GM21423 (cell line): ENCODE data around the gene CTSF.
A peak's percentile ranks its signal among the peaks of the same experiment; 100 is the strongest.
"Not testable (repeated sequence)": the region's sequence is repeated elsewhere in the genome, so short reads cannot be mapped to it uniquely, and the experiment has no call there.

Experiments used
- ATAC-seq: cut with Tn5 transposase; IDR thresholded peaks from one replicate; pipeline ENCODE4 v1.9.1; 2021; ENCODE audit warnings: mild to moderate bottlenecking, moderate library complexity; ENCODE audit not compliant: unreplicated experiment

CTSF gene

DNA sequence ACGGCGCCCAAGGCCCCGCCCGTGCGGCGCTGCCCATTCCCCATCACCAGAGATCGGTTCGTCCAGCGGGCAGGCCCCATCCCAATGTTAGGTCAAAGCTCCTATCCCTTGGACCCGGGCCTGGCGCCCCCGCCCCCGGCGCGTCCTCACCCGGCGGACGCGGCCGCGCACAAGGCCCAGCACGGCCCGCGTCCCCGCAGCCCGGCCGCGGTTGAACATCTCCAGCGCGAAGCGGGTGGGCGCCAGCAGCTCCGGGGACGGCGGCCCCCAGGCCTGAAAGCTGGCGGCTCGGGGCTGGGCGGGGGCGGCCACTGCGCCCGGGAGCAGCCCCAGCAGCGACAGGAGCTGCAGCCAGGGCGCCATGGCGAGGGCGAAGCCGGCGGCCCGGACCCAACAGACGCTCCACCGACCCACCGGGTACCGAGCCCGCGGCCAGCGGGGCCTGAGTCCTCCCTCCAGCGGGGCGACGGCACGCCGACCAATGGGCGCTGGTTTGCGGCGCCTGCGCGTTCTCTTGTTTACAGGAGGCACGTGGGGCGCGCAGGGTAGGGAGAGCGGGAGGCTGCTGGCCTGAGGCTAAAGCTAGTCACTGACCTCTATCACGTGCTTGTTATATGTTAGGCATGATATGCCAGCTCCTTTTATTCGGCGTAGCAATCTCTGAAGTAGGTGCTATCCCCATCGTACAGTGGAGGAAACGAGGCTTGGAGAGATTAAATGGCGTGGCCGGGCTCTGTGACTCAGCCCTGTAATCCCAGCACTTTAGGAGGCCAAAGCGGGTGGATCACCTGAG is at the start of gene CTSF:
Gene CTSF (minus strand): TSS at position 483 of the 793 bp plus-strand sequence. CDS start 120 bp downstream, at position 363.
- no peak for ATAC-seq

DNA sequence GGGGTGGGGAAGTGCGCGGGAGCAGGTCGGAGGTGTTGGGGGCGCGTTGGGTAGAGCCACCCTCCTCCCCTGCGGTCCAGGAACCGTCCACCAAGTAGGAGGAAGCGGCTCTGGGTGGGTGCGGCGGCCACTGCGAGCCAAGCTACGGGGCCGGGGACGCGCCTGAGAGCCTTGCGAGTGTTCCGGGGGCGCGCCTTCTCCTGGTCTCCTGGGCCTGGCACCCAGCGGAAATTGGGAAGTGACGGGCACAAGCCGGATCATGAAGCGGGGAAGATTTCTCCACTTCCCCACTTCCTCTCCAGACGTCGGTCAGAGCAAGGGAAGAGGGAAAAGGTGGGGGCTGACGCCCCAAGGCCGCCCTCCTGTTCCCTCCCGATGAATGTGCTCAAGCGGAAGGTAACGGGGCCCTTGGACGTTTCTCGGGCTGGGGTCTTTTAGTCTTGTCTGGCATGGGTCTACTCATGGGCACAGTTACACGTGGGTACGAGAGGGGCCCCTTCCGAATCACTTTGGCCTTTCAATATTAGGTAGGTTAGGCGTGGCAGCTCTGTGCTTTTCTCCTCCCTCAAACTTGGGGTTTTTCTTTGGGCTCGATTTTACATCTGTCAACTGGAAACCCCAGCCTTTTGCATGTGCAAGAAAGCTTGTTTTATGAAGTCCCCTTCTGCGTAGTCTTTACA is 48.9 kb upstream of the CTSF start:
- no peak for ATAC-seq

GRCh38 chr11:66616379-66617154 is 48.2 kb upstream of the CTSF start, which contains the start of gene RBM14:
Gene RBM14, plus strand, starts transcription at chr11:66616630. Its CDS starts 91 bp downstream, at chr11:66616721.
- peak; percentile 90 for ATAC-seq

GRCh38 chr11:66614073-66614472 is 45.7 kb upstream of the CTSF start:
- ATAC-seq: no peak

DNA sequence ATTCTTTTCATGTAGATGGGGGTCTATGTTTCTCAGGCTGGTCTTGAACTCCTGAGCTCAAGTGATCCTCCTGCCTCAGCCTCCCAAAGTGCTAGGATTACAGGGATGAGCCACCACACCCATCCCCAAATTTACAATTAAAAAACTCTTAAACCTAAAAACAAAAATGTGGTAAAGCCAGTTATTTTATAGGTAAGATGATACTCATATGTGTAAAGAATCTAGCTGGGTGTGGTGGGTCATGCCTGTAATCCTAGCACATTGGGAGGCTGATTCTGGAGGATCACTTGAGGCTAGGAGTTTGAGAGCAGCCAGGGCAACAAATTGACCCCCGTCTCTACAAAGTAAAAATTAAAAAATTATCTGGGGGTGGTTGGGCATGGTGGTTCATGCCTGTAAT is 44.1 kb upstream of the CTSF start:
- no peak for ATAC-seq

GRCh38 chr11:66609721-66610617 is 41.6 kb upstream of the CTSF start:
- ATAC-seq: no peak

DNA sequence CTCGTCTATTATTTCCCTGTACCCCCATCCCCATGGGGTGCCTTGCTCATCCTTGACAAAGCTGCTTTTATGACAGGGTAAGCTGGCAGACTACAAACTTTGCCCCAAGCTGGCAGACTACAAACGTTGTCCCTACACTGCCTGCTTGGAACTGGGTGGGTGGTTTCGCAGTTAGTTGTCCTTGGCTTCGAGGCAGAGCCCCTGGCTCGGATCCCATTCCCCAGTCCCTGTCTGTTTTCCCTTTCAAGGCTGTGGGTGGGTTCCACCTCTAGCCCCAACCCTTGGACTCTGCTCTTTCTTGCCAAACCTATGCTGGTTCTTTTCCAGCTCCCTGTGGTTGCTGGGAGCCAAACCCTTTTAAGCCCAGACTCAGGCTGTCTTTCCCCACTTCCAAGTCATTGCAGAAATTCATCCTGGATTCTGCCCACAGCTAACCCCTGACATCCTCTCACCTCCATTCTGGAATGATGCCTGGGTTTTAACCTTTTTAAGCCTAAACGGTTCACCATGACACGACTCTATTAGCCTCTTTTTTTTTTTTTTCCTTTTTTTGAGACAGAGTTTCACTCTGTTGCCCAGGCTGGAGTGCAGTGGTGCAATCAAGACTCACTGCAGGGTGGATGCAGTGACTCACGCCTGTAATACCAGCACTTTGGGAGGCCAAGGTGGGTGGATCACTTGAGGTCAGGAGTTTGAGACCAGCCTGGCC is 38.9 kb upstream of the CTSF start:
- no peak for ATAC-seq

- ATAC-seq: not testable (repeated sequence)
Measured at GRCh38 chr11:66606608-66607007, 38.2 kb upstream of the CTSF start.

DNA sequence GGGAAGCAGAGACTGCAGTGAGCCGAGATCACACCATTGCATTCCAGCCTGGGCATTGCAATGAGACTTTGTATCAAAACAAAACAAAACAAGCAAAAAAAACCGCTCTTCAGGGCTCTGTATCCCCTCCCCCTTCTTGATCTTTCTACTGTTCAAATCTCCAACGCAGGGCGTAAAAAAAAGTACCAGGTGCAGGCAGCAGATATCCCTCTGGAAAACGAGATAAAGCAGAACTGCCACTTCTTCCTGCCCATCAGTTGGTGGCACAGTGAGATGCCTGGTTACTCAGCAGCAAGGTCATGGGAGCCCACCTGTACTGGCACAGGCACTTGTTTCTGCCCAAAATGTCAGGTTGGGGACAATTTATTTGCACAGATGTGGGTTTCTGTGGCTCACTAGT is 35.7 kb upstream of the CTSF start:
- ATAC-seq: no peak

- ATAC-seq: no peak
Measured at GRCh38 chr11:66603072-66603471, 34.7 kb upstream of the CTSF start.

DNA sequence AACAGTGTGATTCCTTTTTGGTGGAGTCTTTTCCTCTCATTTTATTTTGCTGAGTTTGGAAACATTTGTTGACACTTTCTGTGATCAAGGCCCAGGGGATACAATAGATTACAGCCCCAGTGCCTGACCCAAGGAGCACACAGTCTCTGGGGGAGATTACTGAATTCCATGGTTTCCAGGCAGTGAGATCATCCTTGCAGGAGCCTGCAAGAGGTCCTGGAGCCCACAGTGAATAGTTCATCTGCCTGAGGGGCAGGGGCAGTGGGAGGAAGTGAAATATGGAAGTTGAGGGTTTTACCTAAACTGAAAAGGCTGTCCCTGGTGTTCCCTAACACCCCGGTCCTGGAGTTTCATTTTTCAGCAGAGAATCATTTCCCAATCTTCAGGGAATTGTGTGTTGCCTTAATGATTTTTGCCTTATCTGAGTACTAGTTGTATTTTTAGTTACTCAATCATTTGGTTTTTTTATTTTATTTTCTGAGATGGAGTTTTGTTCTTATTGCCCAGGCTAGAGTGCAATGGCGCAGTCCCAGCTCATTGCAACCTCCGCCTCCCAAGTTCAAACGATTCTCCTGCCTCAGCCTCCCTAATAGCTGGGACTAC is 32.3 kb upstream of the CTSF start:
- no peak for ATAC-seq

DNA sequence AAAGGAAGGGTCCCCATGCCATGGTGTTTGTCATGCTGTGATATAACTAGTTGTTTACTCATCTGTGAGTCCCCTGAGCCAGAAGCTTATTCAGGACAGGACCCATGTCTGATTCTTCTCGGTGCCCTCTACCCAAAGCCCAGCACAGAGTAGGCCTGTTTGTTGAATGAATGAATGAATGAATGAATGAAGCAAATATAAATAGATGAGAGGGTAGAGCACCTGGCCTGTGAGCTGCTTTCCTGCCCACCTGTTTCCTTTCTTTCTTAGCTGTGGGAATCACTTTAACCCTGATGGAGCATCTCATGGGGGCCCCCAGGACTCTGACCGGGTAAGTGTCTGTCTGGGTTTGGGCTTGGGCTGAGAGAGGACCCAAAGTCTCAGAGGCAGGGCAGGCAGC is 31.8 kb upstream of the CTSF start:
- no peak for ATAC-seq

GRCh38 chr11:66598993-66599392 is 30.6 kb upstream of the CTSF start:
- no peak for ATAC-seq

DNA sequence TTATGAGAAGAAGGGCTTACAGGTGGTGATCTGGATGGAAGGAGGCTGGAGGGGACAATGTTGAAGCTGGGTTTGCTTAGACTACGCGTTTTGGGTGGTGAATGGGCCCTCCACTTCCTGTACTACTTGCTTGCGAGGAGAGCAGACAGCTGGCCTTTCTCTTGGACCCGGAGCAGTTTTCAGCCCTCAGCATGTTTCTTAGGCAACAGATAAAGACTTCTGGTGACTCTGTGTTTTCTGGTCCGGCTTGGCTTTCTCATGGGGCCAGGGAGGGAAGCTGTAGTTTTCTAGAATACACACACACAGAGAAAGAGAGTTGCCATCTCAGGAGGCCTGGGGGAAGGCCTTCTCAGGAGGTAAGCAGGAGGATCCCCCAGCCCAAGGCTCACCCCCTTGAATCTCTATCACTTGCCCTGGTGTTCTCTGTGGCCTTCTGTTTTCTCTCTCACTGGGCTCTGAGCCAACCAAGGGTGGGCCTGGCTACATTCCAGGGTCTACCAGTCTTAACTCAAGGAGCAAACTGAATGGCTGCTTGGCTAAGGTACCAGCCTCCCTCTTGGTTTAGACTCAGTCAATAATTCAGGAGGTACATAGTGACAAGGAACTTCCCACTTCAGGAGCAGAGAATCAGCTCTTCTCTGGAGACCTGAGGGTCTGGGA is 27.0 kb upstream of the CTSF start:
- ATAC-seq: no peak

DNA sequence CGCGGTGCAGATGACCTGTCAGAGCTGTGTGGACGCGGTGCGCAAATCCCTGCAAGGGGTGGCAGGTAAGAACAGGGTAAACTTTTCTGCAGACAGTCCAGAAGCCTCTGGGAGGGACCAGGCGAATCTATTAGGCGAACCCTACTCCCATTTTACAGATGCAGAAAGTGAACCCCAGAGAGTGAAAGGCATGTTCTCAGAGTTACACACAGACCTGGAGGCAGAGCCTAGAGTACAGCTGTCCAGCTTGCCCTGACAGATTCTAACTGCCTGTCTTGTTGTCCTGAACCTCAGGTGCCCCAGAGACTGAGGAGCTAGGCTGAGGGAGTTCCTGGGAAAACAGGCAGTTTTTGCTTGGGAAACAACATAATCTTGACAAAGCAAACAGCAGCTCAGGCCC is 25.2 kb upstream of the CTSF start:
- no peak for ATAC-seq

GRCh38 chr11:66593303-66593635 is 24.9 kb upstream of the CTSF start:
- no peak for ATAC-seq

GRCh38 chr11:66592457-66593302 is 24.3 kb upstream of the CTSF start, which contains the start of the genes CCDC87 and CCS:
Gene CCDC87, minus strand, starts transcription at chr11:66593063. Its CDS starts 48 bp downstream, at chr11:66593015.
Gene CCS, plus strand, starts transcription at chr11:66593185. Its CDS starts 77 bp downstream, at chr11:66593262.
- peak; percentile 82 for ATAC-seq

DNA sequence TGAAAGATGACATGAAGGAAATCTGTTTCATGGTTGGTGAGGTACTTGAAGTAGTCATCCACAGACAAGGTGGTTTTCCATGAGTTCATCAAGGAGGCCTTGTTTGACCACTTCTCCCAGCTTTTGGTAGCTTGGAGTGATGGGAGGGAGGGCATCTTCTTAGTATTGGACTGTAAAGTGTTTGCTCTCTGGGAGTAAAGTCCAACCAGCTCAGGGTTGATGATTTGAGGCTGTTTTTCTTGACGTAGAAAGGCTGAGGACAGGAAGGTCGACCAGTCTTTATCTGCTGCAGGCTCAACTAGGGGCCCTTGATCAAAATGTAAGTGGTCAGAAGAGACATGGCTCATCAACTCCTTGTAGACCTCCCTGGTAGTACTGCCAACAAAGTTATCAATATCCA is 22.8 kb upstream of the CTSF start:
- no peak for ATAC-seq
